Testis (tissue), 2 donors: ENCODE results near the gene SPIRE1.

Experiments used
- POLR2A ChIP-seq: fragments of 450-650 bp; IDR thresholded peaks from one replicate; pipeline ENCODE4 v1.6.1; 2017; ENCODE audit warnings: antibody characterized with exemption, mild to moderate bottlenecking, moderate library complexity
- TF ChIP-seq, protein P1 (sequence below), 3 experiments: fragments of 450-650 bp in 2 of 3; fragments of 200-600 bp in 1 of 3; sonication (generic) in 1 of 3; IDR thresholded peaks; one replicate each; pipeline ENCODE4 v1.5.1; 2016 to 2019; ENCODE audit warnings: antibody characterized with exemption in 3 of 3, mild to moderate bottlenecking in 2 of 3, moderate library complexity in 1 of 3

DNA sequence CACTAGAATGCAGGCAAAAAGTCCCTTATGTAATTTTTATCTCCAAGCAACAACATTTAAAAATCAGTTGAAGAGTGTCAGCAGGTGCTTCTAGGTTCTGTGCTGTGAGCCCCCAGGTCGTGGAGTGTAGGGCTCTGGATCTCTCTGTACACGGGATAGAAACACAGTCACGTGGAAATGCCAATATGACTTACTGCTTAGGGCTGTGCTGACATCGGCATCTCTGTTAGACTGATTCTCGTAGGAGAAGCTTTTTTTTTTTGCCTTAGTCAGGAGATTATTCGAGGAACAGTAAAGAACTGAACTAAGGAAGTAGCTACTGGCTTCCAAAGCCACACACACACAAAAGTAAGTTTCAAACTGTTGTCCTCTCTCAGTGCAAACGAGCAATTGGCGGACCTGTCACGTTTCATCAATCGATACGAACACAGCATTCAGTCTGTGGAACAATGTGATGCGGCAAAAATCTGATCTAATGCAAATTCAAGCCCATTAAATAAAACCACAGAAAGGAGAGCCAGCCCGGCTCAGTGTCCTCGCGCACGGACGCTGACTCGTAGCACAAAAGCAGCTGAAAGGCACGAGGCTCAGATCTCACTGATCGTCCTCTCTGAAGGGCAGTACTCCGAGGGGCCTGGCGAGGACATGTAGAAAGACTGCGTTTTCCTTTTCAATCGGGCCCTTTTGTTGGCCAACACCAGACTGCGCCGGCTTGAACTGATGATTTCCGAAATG is 208.7 kb downstream of the SPIRE1 start:
- TF ChIP-seq, protein P1, sequence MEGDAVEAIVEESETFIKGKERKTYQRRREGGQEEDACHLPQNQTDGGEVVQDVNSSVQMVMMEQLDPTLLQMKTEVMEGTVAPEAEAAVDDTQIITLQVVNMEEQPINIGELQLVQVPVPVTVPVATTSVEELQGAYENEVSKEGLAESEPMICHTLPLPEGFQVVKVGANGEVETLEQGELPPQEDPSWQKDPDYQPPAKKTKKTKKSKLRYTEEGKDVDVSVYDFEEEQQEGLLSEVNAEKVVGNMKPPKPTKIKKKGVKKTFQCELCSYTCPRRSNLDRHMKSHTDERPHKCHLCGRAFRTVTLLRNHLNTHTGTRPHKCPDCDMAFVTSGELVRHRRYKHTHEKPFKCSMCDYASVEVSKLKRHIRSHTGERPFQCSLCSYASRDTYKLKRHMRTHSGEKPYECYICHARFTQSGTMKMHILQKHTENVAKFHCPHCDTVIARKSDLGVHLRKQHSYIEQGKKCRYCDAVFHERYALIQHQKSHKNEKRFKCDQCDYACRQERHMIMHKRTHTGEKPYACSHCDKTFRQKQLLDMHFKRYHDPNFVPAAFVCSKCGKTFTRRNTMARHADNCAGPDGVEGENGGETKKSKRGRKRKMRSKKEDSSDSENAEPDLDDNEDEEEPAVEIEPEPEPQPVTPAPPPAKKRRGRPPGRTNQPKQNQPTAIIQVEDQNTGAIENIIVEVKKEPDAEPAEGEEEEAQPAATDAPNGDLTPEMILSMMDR (IDR thresholded peaks at IDR 0.05): no peak
- no peak for TF ChIP-seq POLR2A
